ENCODE measurements around the gene MCC.

MCC gene

DNA sequence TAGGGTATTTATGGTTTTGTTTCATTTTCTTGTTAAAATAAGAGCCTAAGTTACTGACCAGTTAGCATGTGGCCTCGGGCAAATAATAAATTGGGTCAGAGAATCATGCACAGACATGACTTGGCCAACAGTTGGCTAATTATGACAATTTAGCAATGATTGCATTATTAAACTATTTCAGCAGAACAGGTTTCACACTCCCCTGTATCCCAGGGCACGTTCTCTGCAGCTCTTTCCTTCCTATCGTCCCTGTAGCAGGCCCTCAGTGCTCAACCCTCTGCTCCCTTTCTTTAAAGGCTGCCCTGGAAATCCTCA, 221.4 kb downstream of the MCC start:
- no peak for DNase-seq

DNA sequence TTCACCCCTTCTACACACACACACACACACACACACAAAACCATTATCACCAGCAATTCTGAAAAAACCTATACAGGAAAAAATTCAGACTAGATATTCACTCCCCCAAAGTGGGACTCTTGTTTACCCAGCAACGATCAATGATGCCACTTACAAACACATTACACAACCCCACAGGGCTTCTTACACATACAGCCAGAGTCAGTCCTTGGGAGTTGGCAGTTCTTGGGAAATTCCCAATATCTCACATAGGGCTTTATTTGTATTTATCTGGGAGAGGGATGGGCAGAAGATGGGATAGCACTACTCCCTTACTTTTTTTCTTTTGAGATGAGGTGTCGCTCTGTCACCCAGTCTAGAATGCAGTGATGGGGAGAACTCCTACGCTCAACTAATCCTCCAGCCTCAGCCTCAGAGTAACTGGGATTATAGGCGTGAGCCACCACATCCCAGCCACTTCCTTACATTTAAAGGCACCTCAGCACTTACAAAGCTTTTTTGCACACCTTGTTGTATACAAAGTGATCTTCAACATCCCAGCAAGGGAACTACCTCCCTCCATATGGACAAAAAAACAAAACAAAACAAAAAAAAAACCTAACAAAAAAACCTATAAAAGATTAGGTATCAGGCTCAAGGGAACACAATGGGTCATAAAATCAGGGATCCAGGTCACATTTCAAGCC, 221.9 kb downstream of the MCC start:
- no peak for DNase-seq

DNA sequence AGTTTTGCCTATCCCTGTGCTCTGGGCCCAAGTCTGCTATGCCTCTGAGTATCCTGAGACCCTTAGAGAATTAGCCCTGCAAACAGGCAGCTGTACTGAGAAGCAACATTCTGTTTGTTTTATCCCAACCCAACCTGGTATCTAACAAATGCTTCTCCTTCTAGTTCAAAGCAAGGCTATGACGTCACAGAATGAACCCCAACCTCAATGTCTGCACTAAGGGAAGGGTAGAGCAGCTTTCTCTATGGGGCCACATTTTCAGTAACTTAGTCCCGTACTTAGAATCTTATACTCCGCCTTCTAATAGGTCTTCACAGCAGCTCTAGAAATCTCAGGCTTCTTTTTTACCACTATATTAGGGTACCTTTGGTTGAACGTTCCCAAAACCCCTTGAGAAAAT, 223.1 kb downstream of the MCC start:
- no peak for DNase-seq

DNA sequence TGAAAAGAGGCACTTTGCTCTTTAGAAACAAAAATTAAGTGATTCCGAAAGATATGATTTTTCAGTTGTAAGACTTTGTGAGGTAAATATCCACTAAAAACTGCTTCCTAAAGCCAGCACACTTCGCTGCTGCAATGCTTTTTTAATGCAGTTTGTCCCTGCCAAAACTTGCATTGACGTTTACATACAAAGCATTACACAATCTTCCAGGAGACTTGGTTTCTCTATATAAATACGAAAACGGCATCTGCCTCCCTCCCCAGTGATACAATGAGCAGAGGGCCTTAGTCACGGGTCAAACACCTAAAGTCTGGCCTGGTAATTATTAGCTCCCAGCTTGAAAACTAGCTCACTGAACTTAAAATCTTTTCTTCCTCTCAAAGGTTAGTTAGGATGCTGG, 224.2 kb downstream of the MCC start:
- DNase-seq = no peak

DNA sequence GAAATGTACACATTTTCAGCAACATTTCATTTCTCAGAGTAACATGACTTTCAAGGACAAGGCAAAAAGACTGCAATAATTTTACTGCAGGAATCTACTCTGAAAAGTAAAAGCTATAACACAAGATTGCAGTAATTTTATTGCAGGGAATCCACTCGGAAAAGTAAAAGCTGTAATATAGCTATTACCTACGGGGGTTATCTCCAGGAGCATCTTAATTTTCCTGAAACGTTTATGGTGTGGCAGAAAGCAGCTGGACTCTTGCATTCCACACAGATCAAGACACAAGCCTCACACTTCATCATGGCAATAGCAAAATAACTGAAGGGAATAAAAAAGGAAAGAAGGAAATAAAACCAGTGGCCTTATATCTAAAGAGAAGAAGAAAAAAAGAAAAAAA, 224.7 kb downstream of the MCC start:
- no peak for DNase-seq

DNA sequence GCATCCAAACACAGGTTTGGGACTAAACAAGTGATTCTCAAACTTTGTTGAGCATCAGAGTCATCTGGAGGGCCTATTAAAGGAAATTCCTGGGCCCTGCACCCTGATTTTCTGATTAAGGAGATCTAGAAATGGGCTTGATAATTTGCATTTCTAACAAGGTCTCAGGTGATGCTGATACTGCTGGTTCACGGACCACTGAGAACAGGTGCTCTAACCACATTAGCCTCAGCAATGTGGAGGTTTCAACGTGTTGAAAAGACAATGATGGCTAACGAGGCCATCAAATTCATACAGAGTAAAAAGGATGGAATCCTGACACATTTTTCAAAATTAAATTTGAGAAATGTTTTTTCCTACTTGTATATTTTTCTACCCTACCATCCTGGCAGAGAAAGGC, 225.6 kb downstream of the MCC start:
- no peak for DNase-seq

DNA sequence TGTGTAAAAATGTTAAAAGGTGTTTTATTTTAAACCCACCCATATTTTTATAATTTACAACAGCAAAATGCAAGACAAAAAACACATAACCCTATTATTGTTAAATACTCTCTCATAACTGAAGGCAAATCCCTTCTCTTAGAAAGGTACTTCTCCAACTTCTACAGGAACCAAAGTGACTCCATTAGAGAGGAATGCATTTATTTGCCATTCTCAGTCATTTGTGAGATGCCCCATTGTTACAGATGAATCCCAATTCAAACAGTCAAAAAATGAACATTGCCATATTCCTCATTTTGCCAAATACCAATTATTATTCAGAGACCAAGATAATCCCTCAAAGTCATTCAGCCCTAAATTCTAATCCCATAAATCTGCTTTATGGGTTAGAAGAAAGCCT, 229.2 kb downstream of the MCC start:
- DNase-seq = no peak

DNA sequence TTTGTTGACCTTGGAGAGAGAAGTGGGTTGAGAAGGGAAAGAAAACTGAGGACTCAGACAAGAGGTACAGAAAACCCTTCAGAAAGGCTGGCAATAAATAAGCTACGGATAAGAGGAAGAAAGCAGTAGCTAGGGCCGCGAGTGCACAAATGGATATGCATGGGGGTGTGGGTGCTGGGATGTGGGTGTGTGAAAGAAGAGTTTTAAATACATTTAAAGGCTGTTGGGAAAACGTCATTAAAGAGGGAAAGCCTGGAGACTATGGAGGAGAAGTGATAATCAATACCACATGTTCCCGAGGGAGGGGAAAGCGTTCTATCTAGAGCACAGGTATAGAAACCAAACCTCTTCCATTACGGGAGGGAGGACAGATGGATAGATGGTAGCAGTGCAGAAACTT, 230.7 kb downstream of the MCC start:
- no peak for DNase-seq

DNA sequence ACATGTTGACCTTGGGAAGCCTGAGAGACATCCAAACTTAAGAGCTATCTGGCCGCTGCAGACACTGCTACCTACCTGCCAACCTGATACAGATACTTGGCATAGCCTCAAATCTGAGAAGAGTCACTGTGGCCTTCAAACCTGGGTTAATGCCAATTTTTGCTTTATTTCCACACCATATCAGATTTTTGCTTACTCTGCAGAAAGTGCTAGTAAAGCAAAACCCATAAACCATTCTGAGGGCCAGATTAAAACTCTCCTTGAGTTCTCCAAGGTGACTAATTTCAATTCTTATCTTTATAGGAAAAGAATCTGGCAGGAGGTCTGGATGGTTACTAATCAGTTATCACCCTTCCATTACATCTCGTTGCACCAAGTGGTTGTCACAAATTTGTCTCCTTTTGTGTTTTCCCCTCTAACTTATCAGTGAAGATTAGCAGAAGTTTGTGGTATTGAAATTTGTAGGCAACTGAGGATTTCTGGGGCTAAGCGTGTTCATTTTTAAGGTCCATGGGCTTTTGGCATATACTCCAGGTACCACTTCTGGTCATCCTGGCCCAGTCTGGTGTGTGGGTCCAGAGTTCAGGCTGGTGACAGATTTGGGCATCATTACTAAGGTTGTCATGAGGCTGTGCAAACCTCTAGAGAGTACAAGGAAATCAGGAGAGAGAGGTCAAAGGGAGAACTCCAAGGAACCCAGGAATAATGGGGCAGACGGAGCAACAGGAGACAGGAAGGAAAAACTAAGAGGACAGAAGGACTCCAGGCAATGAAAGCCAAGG, 231.4 kb downstream of the MCC start:
- no peak for DNase-seq

DNA sequence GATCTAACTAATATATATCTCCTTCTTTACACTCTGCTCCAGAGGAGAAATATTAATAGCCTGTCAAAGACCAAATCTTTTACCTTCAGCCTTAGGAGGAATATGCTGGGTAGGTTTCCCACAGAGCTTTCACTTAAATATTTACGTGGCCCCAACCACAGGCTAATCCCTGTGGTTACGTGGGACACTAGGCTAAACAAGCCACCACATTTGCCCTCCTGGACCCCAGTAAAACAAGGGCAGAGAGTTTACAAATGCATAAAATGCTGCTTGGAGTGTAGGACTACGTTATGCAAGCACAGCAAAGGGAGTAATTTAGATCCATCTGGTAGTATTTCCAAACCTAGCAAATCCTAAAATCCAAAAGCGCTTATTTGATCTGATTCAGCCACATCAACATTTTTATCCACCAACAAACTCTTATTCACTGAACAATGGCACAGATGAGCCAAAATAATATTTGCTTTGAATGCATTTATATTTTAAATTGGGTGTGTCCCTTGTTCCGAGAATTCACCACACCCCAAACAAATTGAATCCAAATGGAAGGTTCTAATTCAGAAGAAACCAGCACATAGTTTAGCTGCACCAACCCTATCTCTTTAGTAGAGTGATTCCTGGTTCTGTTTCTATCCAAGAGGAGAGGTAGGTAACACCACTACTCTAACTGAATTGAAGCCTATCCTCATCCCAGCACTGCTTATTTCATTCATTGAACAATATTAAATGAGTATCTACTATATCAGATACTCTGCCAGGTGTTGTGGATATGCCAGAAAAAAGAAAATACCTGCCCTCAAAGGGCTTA, 232.5 kb downstream of the MCC start:
- DNase-seq = no peak

DNA sequence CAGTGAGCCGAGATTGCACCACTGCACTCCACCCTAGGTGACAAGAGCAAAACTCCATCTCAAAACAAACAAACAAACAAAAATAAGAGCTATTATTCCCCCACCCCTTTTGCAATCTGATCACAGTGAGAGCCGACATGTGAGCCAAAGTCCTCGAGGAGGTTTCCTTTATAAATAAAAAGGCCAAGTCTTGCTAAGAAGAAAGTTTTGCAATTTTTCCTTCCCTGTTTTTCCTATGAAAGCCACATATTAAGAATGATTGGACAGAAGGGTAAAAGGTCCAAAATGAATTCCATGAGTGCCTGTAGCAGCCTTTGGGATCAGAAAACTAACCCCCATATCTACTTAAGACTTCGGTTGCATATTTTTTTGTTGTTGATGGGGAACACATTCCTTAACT, 233.1 kb downstream of the MCC start:
- no peak for DNase-seq

DNA sequence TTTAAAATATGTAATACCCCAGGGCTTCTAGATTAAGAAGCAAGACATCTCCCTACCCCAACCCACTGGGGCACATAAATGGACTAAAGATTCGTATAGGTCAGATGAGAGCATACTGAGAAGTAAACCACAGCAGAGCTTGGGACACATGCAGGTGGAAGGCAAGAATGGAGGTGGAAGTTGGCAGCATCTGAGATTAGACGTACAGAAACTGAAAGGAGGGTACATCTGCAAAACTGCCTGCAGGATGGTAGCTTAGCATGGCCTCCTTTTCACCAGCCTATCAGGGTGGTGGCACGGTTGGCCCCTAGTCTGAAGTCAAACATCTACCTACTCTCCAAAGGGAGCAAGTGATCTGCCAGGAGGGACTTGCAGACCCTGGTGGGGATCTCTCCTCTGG, 235.2 kb downstream of the MCC start:
- DNase-seq = no peak

DNA sequence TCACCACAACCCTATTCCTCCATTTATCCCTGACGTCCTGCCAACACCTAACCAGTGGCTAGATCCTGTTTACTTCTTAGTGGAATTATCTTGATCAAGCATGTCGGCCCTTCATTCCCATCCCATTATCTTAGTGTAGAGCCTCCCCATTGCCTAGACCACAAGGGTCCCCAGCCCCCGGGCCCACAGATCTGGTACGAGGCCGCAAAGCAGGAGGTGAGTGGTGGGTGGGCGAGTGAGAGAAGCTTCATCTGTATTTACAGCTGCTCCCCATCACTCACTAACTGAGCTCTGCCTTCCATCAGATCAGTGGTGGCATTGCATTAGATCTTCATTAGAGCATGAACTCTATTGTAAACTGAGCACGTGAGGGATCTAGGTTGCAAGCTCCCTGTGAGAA, 236.2 kb downstream of the MCC start:
- no peak for DNase-seq

DNA sequence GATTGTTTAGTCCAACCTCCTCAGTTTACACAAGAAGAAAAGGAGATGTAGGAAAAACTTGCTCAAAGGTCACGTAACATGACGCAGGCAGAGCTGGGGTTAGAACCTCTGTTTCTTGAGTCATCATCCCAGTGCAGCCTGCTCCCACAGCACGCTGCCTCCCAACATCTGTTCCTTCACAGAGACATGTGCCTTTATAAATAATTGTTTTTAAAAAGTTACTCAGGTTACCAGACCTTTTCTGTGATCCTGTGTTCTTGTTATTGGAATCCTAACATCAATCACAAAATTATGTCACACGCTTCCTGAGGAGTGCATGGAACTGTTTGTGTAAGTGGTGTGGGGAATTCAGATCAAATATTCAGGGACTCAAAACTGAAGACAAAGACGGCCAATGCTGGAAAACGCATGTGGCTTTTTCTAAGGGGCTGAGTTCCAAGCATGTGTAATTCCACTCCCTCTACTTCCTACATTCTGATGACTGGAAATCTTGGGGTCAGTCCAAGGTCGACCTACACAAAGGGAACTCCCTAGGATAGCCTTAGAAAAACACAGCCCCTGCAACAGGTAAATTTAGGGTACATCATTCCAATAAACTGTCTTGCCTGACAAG, 237.8 kb downstream of the MCC start:
- no peak for DNase-seq

DNA sequence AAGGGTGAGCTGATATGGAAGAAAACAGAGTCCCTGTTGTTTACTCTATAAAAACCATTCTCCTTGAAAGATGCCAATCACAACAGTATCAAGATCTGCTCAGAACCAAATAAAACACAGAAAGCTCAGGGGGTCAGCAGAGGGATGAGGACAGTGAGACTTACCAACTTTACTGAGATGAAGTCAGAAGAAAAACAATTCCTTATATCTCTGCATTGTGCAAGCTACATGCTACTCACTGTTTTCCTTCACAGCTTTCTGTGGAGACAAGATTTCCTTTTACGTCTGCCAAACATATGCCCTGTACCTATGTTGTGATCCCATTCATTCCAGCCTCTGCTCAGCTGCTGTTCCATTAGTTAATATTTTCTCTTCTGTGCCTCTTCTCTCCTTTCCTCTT, 239.0 kb downstream of the MCC start:
- no peak for DNase-seq

DNA sequence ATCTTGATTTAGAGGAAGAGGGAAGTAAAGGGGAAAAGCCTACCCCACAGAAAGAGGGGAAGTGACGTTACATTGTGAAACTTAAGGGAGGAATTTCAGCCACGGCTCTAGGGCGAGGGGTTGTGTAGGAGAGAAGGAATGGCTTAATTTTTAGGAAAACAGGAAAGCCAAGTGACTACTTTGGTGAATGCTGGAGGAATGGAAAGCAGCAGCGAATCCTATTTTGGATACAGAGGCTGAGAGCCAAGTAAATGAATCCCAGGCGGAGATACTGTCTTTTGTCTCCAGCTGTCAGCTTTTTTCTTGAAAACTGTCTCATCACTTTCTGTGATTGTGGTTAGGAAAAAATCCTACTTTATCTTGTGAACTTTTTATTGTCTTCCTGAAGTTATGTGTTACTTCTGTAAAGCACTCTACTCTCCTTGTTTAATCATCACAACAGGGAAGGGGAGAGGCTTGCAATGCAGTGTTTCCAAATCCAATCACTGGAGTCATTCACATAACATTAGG, 241.8 kb downstream of the MCC start:
- no peak for DNase-seq

DNA sequence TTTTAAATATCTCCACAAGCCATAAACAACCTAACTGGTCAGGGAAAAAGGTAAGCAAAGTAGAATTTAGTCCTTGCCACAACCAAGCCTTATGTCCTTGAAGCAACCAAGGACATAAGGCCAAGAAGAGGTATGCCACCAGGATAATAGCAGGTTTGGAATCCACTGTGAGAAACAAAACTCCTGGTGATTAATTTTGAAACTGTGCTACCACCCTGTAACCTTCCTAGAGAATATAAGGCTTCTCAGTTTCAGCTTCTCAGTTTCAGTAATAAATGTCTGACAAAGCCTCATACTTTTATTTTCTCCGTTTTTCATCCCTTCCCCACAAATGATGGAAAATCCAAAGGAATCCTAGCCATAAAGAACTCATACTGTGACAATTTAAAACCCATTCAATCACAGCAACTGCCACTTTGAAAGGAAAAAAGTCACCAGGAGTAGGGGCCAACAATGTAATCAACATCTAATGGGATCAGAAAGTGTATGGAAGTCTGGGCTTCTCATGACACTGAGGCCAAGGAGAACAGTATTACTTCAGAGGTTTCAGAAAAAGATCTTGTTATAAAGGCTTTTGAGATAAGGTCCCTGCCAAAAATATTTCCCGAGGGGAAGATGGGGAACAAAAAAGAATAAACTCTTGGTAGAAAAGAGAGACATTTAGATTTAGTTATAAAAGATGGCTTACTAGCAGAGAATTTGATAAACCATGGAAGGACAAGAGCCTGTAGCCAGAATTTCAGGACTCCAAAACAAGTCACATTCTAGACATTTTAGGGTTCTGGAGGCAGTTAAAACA, 242.6 kb downstream of the MCC start:
- no peak for DNase-seq

DNA sequence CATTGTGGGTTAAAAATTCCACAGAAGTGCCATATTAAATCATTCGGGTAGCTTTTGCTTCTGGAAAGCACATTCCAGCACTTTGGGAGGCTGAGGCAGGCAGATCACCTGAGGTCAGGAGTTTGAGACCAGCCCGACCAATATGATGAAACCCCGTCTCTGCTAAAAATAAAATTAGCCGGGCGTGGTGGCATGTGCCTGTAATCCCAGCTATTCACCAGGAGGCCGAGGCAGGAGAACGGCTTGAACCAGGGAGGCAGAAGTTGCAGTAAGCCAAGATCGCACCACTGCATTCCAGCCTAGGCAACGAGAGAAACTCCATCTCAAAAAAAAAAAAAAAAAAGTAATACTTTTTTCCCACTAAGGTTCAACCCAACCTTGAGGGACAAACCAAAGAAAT, 243.3 kb downstream of the MCC start:
- DNase-seq = no peak

DNA sequence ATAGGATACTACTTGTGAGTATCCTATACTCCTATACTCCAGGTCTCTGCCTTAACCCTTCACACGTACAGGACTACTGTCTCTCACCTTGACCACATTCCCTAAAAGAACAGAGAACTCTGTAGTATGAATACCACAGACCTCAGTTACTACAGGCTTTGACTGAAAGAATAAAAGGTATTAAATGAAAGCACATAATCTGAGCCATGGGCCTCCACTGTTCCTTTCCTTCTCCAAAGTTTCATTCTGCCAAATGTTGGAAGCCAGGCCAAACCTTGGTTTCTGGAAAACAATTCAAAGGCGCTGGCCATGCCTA, 244.9 kb downstream of the MCC start:
- DNase-seq = no peak

DNA sequence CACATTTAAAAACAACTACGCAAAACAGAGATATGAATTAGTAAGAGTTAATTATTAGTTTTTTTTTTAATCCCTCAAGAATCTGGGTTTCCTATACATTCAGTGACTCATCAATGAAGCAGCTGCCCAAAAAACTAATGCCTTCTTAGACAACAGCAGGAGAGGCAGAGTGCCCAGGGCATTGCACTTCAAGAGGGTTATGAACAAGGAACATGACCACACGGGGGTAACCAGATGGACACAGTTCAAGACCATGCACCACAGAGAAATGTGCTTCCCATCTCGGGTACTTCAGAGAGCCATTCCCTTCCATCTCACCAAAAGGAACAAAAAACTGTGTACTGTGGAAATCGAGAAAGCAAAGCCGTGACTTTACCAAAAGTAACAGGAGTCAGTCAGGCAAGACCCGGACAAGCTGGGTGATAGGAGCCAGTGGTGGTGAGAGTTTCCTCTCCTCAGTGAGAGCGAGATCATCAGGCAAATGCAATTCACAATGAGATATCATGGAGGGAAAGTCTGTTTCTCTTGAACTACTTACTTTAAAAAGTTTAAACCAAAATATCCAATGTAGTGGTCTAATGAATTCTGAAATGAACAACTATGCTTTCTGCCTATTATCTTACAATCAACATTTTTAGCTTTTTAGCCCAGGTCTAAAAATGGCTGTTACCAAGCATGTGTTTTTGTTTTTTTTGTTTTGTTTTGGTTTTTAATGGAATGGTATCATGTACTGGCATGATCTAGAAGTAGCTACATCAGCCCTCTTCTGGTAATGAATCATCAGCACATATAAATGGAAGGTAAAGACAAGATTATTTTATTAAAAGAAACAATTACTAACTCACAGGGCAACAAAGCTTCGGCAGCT, 245.5 kb downstream of the MCC start:
- DNase-seq = no peak

DNA sequence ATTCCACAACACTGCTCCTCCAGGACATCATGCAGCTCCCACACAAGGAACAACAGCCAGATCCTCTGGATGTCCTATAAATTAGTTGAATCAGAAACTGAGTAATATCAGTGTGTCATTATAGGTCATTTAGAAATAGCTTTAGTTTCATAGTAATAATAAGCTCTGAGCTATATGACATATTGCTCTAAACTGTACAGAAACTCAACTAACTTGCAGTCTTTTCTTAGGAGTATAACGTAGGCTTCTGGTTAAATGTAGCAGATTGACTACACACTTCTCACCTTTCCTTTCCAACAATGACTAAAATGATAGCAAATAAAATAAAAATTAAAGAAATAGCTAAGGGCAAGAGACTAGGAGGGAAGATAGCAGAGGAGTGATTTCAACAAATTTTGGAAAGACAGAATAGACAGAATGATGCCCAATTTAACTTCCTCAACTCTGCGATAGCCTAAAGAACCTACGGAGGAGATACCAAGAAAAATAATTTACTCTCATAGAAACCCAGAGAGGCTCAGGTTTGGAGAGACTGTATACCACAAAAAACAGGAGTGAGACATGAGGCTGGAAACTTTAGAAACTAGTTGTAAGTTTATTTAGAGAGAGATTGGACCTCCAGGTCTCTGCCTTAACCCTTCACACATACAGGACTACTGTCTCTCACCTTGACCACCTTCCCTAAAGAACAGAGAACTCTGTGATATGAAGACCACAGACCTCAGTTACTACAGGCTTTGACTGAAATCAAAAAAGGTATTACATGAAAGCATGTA, 247.1 kb downstream of the MCC start:
- no peak for DNase-seq

All from activated CD4-positive, alpha-beta T cell treated with anti-CD3 and anti-CD28 coated beads, Interleukin-2, amount 50 U/mL, for 4 hours (primary cell).